GM13977 (cell line): ENCODE results near the gene NUP50.
A peak's percentile ranks its signal among the peaks of the same experiment; 100 is the strongest.

Experiments
- DNase-seq: peaks from one replicate; pipeline ENCODE4 v3.0.0; 2012; ENCODE audit warnings: low spot score
- CTCF ChIP-seq: IDR thresholded peaks from 2 replicates; pipeline ENCODE4 v1.5.1; 2012; ENCODE audit warnings: mild to moderate bottlenecking, control low read depth; ENCODE audit not compliant: insufficient read depth; ENCODE audit errors: extremely low read depth, missing control alignments
- in situ Hi-C: fragments of 300-500 bp; cut with MboI; formaldehyde crosslinking; loops from one replicate; pipeline ENCODE4 v1.12.0; 2022; ENCODE audit warnings: low sequenced_read_pairs, low pct_unique_long_range_greater_than_20kb, mixed read lengths, inconsistent platforms; ENCODE audit not compliant: unreplicated experiment

The NUP50 gene

GRCh38 chr22:45157907-45158306 is 5.8 kb upstream of the NUP50 start:
- in situ Hi-C loops = no loop called here
- DNase-seq = no peak
- no peak for TF ChIP-seq CTCF

- DNase-seq = no peak
- in situ Hi-C loops = no loop called here
- no peak for TF ChIP-seq CTCF
Measured at GRCh38 chr22:45159652-45160462, 3.9 kb upstream of the NUP50 start.

- in situ Hi-C loops = no loop called here
- no peak for DNase-seq
- TF ChIP-seq CTCF = no peak
Measured at GRCh38 chr22:45162531-45162930, 1.2 kb upstream of the NUP50 start.

- no peak for TF ChIP-seq CTCF
- peak; percentile 45 for DNase-seq
- in situ Hi-C loops = no loop called here
Measured at GRCh38 chr22:45163099-45163450, 650 bp upstream of the NUP50 start.

- DNase-seq = peak; percentile 71
- TF ChIP-seq CTCF = no peak
- in situ Hi-C loops = no loop called here
Measured at GRCh38 chr22:45164270-45165088, 754 bp downstream of the NUP50 start.

GRCh38 chr22:45166932-45167331 is 3.2 kb downstream of the NUP50 start:
- TF ChIP-seq CTCF = no peak
- in situ Hi-C loops = no loop called here
- DNase-seq = no peak
